Measurements from ENCODE around the gene CAD.
A peak's percentile ranks its signal among the peaks of the same experiment; 100 is the strongest.
"Not testable (repeated sequence)": the region's sequence is repeated elsewhere in the genome, so short reads cannot be mapped to it uniquely, and the experiment has no call there.

CAD gene

DNA sequence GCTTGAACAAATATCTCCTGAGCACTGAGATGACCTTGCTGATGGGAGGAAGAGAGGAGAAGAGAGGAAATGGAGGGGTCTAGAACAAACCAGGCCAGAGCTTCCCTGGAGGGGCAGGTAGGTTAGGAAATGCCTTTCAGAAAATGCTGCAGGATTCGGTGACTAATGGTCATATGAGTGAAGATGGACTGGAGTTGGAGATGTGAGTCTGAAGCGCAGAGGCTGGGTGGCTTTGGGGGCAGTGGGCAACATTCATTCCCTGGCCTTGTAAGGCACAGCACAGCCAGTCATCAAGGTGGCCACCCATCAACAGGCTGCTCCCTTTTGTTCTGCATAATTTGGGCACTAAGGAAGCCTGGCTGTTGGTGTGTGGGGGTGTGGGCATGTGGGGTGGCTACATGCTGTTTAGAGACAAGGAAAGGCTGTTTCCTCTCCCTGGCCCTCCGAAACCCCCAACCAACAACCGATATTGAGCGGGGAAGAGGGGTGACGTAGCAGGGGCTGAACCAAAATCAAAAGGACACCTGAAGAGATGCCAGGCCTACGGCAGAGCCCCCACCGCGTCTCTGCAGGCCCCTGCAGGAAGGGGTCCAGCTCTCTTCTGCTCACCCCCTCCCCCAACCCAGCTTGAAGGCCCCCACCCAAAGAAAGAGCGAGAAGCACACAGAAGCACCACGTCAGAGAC, 44.2 kb downstream of the CAD start:
- DNase-seq: no peak

DNA sequence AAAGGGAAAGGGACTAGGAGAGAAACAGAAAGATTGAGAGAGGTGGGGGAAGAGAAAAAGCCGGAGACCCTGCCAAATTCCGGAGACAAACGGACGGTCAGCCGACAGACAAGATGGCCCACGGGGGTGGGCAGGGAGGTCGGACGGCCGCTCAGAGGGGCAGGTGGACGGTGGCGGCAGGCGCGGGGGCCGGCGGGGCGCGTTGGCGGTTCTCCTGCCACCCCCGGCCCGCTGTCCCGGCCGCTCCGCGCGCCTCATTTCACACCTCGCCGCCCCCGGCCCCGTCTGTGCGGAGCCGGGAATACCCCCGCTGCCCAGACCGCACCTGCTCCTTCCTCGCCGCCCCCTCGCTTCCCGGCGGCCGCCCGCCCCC, 44.7 kb downstream of the CAD start:
- DNase-seq: no peak

DNA sequence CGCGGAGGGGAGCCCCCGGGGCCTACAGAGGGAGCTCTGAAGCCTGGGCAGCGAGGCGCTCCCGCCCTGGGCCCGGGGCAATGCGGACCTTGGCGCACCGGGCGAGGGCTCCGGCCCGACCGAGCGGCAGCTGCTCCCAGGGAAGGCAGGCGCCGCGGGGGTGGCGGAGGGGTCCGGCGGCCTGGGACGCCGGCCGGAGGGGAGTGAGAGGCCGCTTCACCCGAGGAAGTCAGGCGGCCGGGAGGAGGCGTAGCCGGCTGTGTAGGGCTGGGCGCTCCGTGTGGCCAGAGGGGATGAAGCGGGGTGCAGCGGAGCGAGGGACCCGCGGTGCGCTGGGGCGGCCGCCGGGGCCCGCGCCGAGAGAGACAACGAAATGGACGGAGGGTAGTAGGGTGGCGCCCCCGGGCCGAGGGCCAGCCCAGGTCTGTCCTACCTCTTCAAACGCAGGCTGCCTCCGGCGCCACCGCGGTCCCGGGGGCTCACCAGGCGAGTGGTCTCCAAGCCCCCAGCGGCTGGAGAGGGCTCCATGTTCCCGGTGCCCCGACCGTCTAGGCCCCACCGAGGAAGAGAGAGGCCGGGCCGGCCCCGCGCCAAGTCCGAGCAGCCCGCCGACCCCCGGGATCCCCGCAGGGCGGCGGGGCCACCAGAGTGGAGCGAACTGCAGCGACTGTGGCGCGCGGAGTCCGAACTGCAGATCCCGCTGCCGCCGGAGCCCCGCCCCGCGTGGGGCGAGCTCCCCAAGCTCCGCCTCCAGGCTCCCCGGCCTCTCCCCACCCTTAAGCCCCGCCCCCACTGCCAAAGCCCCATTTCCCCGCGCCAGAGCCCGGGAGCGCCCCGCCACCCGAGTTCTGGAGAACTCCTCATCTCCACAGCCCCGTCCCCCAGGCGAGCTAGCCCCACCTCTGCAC, 45.5 kb downstream of the CAD start, which contains the start of gene SLC30A3:
SLC30A3 (minus strand) TSS at position 669 of the 908 bp plus-strand sequence; CDS start at position 528, 141 bp downstream.
- peak; percentile 42 for DNase-seq

DNA sequence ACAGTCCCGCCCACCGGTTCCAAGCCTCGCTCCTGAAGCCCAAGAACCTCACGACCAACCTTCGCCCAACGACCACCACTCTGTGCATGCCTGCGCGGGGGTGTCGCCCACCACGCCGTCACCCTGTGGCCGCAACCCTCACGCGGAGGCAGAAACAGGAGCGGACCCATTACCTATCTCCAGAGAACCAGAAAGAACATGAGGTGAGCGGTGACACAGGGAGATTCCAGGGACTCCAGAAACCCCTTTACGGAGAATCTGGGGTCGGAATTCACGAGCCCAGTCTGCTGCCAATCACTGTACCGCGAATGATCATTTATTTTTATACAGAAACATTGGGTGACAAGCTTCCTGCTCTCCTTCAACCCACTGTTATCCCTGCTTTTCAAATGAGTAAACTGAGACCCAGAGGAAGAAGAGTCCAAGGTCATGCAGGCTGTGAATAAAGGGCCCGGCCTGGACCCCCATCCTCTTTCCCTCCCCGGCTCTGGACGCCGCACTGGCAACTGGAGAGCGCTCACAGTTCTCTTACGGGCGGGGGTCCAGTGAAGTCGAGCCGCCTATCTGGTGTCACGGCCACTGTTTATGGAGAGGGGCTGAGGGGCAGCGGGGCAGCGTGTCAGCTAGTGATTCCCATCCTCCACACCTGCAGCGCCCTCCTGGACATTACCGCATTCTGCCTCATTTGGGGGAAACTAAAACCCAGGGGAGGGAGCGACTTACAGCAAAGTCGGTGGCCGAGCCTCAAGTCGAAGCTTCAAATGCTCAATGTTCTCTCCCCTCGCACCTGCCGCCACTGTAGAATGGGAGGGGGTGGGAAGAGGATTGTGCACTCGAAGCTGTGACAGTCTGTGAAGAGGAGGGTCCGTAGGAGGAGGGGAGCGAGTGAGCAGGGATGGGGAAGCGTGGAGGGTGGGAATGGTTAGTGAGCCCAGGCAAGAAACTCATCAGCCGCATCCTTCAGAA, 46.4 kb downstream of the CAD start:
- peak; percentile 16 for DNase-seq

DNA sequence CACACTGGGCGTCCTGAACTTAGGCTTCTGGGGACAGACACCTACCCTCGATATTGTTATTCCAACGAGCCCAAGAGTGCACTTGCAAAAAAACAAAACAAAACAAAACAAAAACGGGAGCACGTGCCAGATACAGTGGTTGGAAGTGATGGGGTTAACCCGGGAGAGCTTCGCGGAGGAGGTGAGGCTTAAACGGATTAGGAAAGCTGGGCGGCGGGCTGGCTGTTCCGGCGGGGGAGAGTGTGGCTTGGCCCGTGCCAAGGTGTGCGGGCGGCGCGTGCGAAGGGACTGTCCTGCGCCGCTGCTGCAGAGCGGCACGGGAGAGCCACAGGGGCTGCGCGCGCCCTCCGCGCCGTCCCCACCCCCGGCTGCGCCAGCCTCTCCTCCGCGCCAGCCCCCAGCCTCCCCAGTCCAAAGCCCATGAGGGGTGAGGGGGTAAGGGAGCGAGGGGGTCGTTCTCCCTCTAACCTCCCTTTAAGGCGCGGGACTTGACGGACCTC, 47.1 kb downstream of the CAD start:
- peak; percentile 22 for DNase-seq

DNA sequence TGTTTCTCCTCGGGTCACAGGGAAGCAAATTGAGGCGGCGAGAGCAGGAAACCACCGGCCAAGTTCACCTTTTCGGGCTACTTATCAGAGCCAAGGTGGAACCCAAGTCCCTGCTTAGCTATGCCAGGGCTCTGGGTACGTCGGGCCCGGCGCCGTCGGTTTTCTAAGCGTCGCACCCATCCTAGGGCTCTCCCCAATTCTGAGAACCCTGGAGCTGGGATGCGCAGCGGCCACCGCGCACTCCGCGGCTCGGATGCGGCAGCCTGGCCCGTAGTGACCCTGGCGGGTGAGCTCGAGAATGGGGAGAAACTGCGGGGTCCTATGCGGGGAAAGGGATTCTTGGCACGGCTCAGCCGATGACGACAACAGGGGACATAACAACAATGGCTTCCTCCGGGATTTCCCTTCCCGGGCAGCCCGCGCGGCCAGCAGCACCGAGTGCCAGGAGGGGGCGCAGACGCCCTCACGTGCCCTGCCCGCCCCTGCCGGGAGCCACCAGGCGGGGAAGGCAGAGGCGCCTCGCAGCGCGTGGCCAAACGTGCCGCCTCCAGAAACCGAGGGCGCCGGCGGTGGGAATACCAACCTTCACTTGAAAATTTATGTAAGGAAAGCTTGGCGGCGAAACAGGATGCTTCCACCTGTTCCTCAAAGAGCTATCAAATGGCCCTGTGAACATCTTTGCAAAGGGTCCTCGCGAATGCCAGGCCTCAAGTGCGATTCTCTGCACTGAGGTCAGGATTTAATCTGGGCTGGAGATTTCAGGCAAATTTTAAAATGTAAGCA, 47.8 kb downstream of the CAD start:
- DNase-seq: peak; percentile 77

DNA sequence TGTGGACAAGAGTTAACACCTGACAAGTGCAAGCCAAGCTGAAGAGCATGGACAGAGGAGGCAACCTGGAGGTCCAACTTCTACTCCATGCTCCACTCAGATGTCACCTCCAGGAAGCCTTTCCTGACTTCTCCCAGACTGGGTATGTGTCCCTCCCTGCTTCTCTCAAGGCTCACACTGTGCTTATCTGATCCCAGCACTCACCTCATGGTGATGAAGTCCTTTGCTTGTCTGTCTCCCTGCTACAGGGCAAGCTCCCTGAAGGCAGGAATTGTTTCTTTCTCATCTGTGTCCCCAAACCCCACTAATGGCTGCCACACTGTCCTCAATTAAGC, 48.3 kb downstream of the CAD start:
- DNase-seq: no peak

DNA sequence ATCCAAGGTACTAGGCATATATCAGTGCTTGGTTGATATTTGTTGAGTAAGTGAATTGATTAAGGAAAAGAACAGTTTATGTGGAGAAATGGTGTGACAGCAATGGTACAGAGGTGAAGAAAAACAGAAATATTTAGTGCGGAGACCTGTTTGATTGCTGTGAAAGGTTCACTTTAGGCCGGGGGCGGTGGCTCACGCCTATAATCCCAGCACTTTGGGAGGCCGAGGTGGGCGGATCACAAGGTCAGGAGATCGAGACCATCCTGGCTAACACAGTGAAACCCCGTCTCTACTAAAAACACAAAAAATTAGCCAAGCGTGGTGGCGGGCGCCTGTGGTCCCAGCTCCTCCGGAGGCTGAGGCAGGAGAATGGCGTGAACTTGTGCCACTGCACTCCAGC, 51.1 kb downstream of the CAD start:
- DNase-seq: not testable (repeated sequence)

GRCh38 chr2:27270131-27270530, 53.0 kb downstream of the CAD start:
- no peak for DNase-seq

DNA sequence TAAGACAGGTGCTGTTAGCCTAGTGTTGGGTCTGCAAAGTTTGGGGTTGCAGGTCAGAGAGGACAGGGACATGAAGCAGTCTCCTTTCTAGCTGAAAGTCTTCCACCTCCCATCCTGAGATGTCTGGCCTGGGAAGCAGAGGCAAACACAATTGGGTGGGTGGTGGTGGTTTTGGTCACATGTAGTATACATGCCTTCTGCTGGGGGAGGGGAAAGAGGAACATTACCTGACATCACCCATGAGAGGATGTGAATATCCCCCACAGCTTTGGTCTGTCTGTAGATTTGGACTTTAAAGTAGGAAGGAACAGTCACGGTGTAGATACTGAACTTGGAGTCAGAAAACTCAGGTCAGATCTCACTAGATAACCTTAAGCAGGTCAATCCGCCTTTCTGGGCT, 53.5 kb downstream of the CAD start:
- DNase-seq: no peak

DNA sequence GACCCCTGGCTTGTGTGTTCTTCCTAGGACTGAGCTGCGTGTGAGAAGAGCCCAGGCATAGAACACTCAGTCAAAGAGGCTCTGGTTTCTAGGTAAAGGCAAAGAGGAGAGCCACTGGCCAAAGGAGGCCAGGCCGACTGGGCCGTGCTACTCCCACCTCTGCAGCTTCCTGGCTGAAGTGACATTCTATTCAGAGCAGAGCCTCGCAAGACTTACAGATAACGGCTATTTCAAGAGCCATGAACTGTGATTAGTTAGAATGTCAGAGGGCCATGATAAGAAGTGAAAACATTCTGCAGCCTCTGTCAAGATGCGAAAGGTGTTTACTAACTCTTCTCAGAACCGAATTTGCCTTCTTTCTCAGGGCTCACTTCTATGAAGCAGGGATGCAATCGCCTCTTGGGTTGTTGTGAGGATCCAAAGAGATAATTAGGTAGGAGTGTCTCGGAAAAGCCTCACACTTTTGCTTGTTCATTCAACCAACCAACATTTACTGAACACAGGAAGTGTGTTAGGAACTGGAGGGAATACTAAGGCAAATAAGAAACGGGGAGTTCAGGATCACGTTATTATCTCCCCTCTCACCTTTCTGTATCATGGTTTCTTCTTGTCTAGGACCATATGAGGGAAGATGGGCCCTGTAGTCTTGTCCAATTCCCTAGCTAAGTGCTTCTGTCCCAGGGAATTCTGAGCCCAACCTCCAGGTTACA, 54.6 kb downstream of the CAD start:
- DNase-seq: no peak

DNA sequence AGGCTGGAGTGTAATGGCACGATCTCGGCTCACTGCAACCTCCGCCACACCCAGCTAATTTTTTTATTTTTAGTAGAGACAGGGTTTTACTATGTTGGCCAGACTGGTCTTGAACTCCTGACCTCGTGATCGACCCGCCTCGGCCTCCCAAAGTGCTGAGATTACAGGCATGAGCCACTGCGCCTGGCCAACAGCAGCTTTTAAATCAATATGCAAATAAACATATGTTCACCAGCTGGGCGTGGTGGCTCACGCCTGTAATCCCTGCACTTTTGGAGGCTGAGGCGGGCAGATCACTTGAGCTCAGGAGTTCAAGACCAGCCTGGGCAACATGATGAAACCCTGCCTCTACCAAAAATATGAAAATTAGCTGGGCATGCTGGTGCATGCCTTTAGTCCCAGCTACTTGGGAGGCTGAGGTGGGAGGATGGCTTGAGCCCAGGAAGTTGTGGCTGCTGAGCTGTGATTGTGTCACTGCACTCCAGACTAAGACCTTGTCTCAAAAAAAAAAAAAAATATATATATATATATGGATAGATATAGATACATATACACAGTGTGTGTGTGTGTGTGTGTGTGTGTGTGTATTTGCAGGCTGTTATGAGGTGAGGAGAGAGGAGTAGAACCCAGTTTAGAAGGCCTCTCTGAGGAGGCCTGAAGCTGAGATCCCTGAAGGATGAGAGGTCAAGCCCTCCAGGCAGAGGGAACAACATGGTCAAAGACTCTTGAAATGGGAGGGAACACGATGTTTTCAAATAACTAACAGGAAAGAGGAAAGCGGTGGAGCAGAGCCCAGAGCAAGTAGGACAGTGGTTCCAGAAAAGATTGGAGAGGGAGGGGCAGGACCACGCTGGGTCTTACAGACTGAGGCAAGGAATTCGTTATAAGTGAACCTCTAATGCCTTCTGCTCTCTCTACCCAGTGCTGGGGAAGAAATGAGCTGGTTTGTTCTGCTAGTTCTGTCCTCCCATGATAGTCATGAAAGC, 55.7 kb downstream of the CAD start:
- not testable (repeated sequence) for DNase-seq

DNA sequence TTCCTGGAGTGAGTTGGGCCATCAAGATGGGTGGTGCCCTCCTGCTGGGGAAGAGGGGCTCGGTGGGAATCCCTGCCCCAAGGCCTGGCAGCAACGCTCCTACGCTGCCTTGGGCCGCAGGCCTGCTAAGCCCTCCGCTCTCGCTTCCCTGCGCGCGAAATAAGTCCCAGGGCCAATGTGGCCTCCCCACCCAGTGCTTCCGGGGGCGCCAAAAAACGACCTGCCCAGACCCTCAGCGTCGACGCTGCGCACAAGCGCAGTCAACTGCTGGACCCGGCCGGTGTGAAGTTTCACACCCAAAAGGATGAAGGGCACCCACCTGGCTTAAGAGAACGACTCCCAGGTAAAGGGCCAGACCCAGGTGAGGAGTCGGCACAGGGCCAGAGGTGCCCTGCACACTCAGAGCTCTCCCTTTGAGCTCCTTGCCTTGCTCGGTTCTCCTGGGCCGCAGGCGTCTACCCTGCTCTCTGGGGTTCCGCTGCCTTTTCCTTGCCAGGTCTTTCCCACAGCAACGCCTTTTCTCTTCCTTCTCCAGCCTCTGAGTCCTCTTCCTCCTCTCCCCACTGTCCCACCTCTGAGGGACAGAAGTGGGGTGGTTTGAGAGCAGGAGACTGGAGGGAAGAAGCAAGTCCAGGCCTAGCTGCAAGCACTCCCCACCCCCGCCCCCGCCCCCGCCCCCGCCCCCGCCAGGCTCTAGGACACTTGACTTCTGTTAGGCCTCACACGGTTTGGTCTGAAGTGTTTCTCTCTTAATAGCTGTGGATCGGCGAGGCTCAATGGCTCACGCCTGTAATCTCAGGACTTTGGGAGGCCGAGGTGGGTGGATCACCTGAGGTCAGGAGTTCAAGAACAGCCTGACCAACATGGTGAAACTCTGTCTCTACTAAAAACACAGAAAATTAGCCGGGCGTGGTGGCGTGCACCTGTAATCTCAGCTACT, 58.3 kb downstream of the CAD start, which contains the start of gene DNAJC5G:
DNAJC5G (plus strand) TSS at position 223 of the 940 bp plus-strand sequence. CDS start 1,296 bp downstream, outside the sequence.
- DNase-seq: no peak

GRCh38 chr2:27278010-27278409, 60.8 kb downstream of the CAD start:
- DNase-seq: no peak

GRCh38 chr2:27280826-27281225, 63.7 kb downstream of the CAD start:
- DNase-seq: no peak

DNA sequence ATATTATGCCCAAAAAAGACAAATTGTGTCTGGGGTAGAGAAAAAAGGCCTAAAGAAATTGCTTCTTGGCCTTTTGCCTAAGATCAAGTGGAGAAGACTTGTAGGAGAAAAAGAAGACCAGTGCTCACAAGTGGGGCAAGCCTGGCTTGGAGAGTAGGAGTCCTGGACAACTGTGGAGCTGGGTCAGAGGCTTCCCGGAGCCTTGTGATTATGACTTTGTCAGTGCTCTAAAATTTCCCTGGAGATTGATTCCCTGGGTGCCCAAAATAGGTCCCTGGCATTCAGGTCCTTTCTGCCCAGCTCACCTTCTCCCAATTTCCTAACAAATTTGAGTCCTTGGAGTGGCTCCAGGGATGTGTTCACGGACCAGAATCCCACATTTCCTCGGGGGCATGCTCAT, 64.3 kb downstream of the CAD start:
- no peak for DNase-seq

DNA sequence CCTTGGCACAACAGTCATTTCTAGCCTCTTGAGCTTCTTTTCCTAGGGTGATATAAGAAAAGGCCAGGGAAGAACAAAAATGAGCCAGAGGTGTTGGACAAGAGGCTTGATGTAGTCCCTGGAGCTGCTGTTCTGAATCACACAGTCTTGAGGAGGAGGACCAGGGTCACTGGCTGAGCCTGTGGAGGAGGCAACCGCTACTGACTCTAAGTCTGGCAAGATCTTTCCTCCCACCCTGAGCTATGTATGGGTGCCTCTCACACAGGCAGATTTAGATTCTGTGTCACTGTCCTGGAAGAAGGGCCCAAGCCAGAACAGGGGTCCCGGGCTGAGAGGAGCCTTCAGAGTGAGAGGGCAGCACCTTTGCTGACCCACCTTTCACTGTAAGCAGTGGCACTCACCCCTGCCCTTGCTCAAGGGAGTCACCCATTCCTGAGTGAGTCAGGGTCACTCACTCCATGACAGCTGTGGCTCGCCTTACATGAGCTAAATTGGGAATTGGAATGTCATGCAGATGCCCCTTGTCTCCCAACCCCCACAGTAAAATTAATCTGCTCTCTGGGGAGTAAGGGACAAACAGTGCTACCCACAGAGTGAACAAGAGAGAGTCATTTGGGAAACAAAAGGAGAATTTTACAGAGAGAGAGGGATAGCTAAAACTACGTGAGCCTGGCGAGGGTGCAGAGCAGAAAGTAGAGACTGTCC, 64.8 kb downstream of the CAD start, which contains the start of gene TRIM54:
TRIM54 (plus strand) TSS at position 575 of the 705 bp plus-strand sequence. CDS start 303 bp downstream, outside the sequence.
- no peak for DNase-seq

DNA sequence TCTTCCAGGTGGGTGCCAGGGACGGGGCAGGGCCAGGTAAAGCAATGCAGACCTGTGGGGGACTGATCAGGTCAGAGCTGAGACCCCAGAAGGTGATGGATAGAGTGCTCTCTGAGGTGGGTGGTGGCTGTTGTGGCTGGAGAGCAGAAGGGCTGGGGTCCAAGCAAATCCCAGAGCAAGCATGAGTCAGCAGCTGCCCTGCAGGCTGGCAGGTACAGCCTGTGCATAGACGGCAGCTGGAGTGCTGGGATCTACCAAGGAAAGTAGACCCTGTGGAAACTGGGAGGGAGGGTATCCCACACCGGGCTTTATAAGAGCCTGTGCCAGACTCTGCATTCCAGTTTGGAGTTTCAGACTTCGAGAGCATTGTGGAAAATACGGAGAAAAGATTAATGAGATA, 65.7 kb downstream of the CAD start:
- DNase-seq: peak; percentile 15
